HepG2 (cell line): ENCODE data around the gene HOXC11. TPM values are rescaled to one million over a fixed set of nuclear protein-coding genes. Genes with fewer than 3 reads are reported as not detected.

ENCODE experiments used
- ATAC-seq: fragments of 200-7000 bp; cut with Tn5 transposase; 3 replicates; pipeline ENCODE4 v1.9.1; 2020; ENCODE audit warnings: mild to moderate bottlenecking, moderate library complexity
- BruUV-seq: library from RNA; stranded (reverse); fragments of 400-500 nt; replicated peaks from 2 replicates; lab custom pipeline; 2021; lab: Mats Ljungman, UMichigan
- CTCF ChIA-PET: fragments of 300-600 bp; formaldehyde crosslinking; extraction: SDS; loops from one replicate; lab custom pipeline; 2021; ENCODE audit warnings: low total read pairs, inconsistent platforms, low intra/inter-chr PET ratio; lab: Yijun Ruan, JAX
- POLR2A ChIA-PET: fragments of 350-600 bp; sonication (Branson Sonifier 250); formaldehyde crosslinking; loops from one replicate; lab custom pipeline; 2020; ENCODE audit warnings: antibody characterized with exemption, inconsistent platforms; lab: Yijun Ruan, JAX
- DNase-seq: peaks from one replicate; pipeline ENCODE4 v3.0.0-alpha.2; 2015; ENCODE audit warnings: low spot score
- FAIRE-seq: peaks from 3 replicates; lab custom pipeline; 2011; peaks lifted over from hg19 to GRCh38; lab: Jason Lieb, UNC
- H2AFZ ChIP-seq: one replicate; pipeline ENCODE4 v1.6.1; 2011; ENCODE audit warnings: low read length, inconsistent platforms
- H3K27ac ChIP-seq: fragments of 300-600 bp; 3 replicates; pipeline ENCODE4 v1.8.0; 2011; ENCODE audit warnings: mixed run types, mild to moderate bottlenecking, mixed read lengths, low read length, inconsistent platforms; ENCODE audit not compliant: insufficient read depth; ENCODE audit errors: extremely low read length
- H3K27me3 ChIP-seq, 2 experiments: fragments of 200-600 bp in 1 of 2; 2 replicates in 1 of 2; 3 replicates in 1 of 2; pipeline versions ENCODE4 v1.6.0 to v1.8.0; 2011; ENCODE audit warnings: low read length in 2 of 2, mild to moderate bottlenecking in 2 of 2, moderate library complexity in 2 of 2, inconsistent platforms in 1 of 2; ENCODE audit not compliant: insufficient read depth in 2 of 2, control insufficient read depth in 1 of 2
- H3K36me3 ChIP-seq, 2 experiments: fragments of 200-600 bp in 1 of 2; replicated peaks in 1 of 2; 2 replicates in 1 of 2; 3 replicates in 1 of 2; pipeline versions ENCODE4 v1.5.1 to v1.8.0; 2011; ENCODE audit warnings: low read length in 2 of 2, inconsistent platforms in 1 of 2; ENCODE audit not compliant: insufficient read depth in 2 of 2, control insufficient read depth in 1 of 2
- H3K4me1 ChIP-seq: 2 replicates; pipeline ENCODE4 v1.5.1; 2012; ENCODE audit warnings: low read length, inconsistent platforms; ENCODE audit not compliant: insufficient read depth
- H3K4me2 ChIP-seq: 2 replicates; pipeline ENCODE4 v1.6.0; 2011; ENCODE audit warnings: low read depth, low read length, inconsistent platforms
- H3K4me3 ChIP-seq, 3 experiments: fragments of 200-600 bp in 1 of 3; sonication (generic), shearing (Covaris generic) in 1 of 3; replicated peaks in 1 of 3; 2 replicates each; pipeline ENCODE4 v1.5.1; 2011 to 2016; ENCODE audit warnings: low read length in 3 of 3, inconsistent platforms in 2 of 3, low read depth in 2 of 3, mild to moderate bottlenecking in 2 of 3, control low read depth in 1 of 3, mixed read lengths in 1 of 3; ENCODE audit not compliant: insufficient read depth in 1 of 3
- H3K79me2 ChIP-seq: one replicate; pipeline ENCODE4 v1.6.1; 2011; ENCODE audit warnings: low read length, inconsistent platforms; ENCODE audit not compliant: insufficient read depth
- H3K9ac ChIP-seq: 2 replicates; pipeline ENCODE4 v1.6.0; 2011; ENCODE audit warnings: mild to moderate bottlenecking, low read depth, low read length, inconsistent platforms; ENCODE audit not compliant: insufficient read depth
- H3K9me3 ChIP-seq: 2 replicates; pipeline ENCODE4 v1.5.1; 2012; ENCODE audit warnings: mild to moderate bottlenecking, low read length
- H4K20me1 ChIP-seq: 2 replicates; pipeline ENCODE4 v1.6.0; 2011; ENCODE audit warnings: inconsistent platforms, mild to moderate bottlenecking, low read length, moderate library complexity; ENCODE audit not compliant: insufficient read depth
- ATM ChIP-seq: fragments of 450-650 bp; IDR thresholded peaks from 2 replicates; pipeline ENCODE4 v1.7.1; 2017; ENCODE audit warnings: mild to moderate bottlenecking, borderline replicate concordance
- CCDC6 ChIP-seq: sonication (generic); formaldehyde crosslinking; IDR thresholded peaks from 2 replicates; pipeline ENCODE4 v1.8.1; 2022; ENCODE audit warnings: mild to moderate bottlenecking, missing genetic modification reagents, moderate library complexity
- CHD4 ChIP-seq: fragments of 200-600 bp; sonication (generic); IDR thresholded peaks from 2 replicates; pipeline ENCODE4 v1.7.0; 2017; ENCODE audit warnings: mild to moderate bottlenecking, low read length, borderline replicate concordance
- CSRNP2 ChIP-seq: sonication (generic); formaldehyde crosslinking; conservative IDR thresholded peaks from 2 replicates; pipeline ENCODE4 v1.8.0; 2022; ENCODE audit warnings: low read depth, missing genetic modification reagents
- EHMT2 ChIP-seq: fragments of 200-600 bp; sonication (generic); IDR thresholded peaks from 2 replicates; pipeline ENCODE4 v1.7.0; 2017; ENCODE audit warnings: antibody characterized with exemption, low read depth, low read length, borderline replicate concordance
- GABPB1 ChIP-seq: IDR thresholded peaks from 2 replicates; pipeline ENCODE4 v1.6.1; 2016; ENCODE audit warnings: mild to moderate bottlenecking, missing genetic modification reagents, moderate library complexity, missing compliant biosample characterization
- HDAC6 ChIP-seq: fragments of 200-600 bp; sonication (generic); IDR thresholded peaks from 2 replicates; pipeline ENCODE4 v1.7.0; 2017; ENCODE audit warnings: mild to moderate bottlenecking, antibody characterized with exemption, low read length, low read depth
- NCOA5 ChIP-seq: sonication (generic); formaldehyde crosslinking; IDR thresholded peaks from 2 replicates; pipeline ENCODE4 v1.4.0; 2020; ENCODE audit warnings: missing genetic modification reagents
- PAXIP1 ChIP-seq: sonication (generic); formaldehyde crosslinking; conservative IDR thresholded peaks from 2 replicates; pipeline ENCODE4 v1.4.0; 2020; ENCODE audit warnings: mild to moderate bottlenecking, missing genetic modification reagents, moderate library complexity
- SPEN ChIP-seq: sonication (generic); formaldehyde crosslinking; IDR thresholded peaks from 2 replicates; pipeline ENCODE4 v1.5.1; 2020; ENCODE audit warnings: low read depth, mild to moderate bottlenecking, missing genetic modification reagents
- ZBTB49 ChIP-seq: sonication (generic); formaldehyde crosslinking; IDR thresholded peaks from 2 replicates; pipeline ENCODE4 v1.4.0; 2020; ENCODE audit warnings: missing genetic modification reagents, borderline replicate concordance
- ZNF530 ChIP-seq: sonication (generic); formaldehyde crosslinking; IDR thresholded peaks from 2 replicates; pipeline ENCODE4 v1.5.0; 2020; ENCODE audit warnings: low read depth, mild to moderate bottlenecking, missing genetic modification reagents
- ZNF639 ChIP-seq: conservative IDR thresholded peaks from 2 replicates; pipeline ENCODE4 v1.6.1; 2018; ENCODE audit warnings: missing genetic modification reagents
- ZSCAN30 ChIP-seq: sonication (generic); formaldehyde crosslinking; IDR thresholded peaks from 2 replicates; pipeline ENCODE4 v1.5.0; 2020; ENCODE audit warnings: mild to moderate bottlenecking, missing genetic modification reagents
- WGBS: methylation state at CpG from one replicate; pipeline ENCODE4 v1.1.6; 2017; ENCODE audit warnings: low lambda C conversion rate; 5-methylcytosine and 5-hydroxymethylcytosine counted together
- in situ Hi-C: cut with HindIII; loops from 2 replicates; pipeline ENCODE4 v1.10.0; 2017; ENCODE audit warnings: low pct_unique_long_range_greater_than_20kb; ENCODE audit not compliant: extremely low pct_ligation_motif_present
- intact Hi-C: fragments of 100-400 bp; cut with micrococcal nuclease; formaldehyde crosslinking; loops from one replicate; pipeline ENCODE4 v1.10.0; 2022; ENCODE audit not compliant: unreplicated experiment
- polyA plus RNA-seq, 8 experiments: library from polyadenylated mRNA; depleted of rRNA in 3 of 8; stranded (reverse) in 7 of 8; unstranded in 1 of 8; fragments of >200 nt; fragmentation: Illumina TruSeq in 4 of 8; extraction: Trizol in 4 of 8; gene quantifications; 2 replicates each; pipeline versions ENCODE4 v1.2.1 to v1.2.3, GENCODE V29; 2011 to 2016; ENCODE audit warnings: low read depth in 4 of 8, missing spikeins in 1 of 8, mixed read lengths in 1 of 8; ENCODE audit not compliant: insufficient read depth in 1 of 8
- total RNA-seq, 5 experiments: library from RNA; depleted of rRNA; stranded (reverse); fragments of >200 nt; fragmentation: Illumina TruSeq; extraction: Trizol; gene quantifications; 2 replicates each; pipeline ENCODE4 v1.2.3, GENCODE V29; 2016; ENCODE audit warnings: low read depth in 1 of 5
- TF ChIP-seq, protein P1 (sequence below): sonication (generic); formaldehyde crosslinking; IDR thresholded peaks from 2 replicates; pipeline ENCODE4 v1.4.0; 2020; ENCODE audit warnings: missing genetic modification reagents; ENCODE audit errors: not compliant biosample characterization

Gene HOXC11
- total and polyA plus RNA-seq, 2 of the 13 experiments (the other 11 are each of a cell fraction or from before 2014, with no cell fraction given) = not detected

- Histone ChIP-seq H3K4me2 (no peak overlapping the region), H4K20me1 (no peaks in the 10 kb centered on the region), H3K9ac (no peak overlapping the region), H3K27ac (no peak overlapping the region), H2AFZ (no peak overlapping the region), H3K9me3 (no peaks in the 10 kb centered on the region), H3K36me3 (no peaks in the 10 kb centered on the region), H3K27me3 (peaks cover 23 to 94% of the 10 kb centered on the region in 2 experiments), H3K79me2 (no peaks in the 10 kb centered on the region), H3K4me3 (no peak overlapping the region), H3K4me1 (peaks cover 13% of the 10 kb centered on the region)
- intact Hi-C loops = no loop called here
- BruUV-seq = no TSS peak
- 22% methylated on average over 10 of the region's 10 CpGs for WGBS
- in situ Hi-C loops = no loop called here
- DNase-seq (no peak), FAIRE-seq (no peak), ATAC-seq (no peak)
- POLR2A ChIA-PET = no interaction called here
- CTCF ChIA-PET = no interaction called here
- TF ChIP-seq GABPB1 (CRISPR knock-in tag) (no peak), SPEN (no peak), ZNF530 (CRISPR knock-in tag) (no peak), ZNF639 (CRISPR knock-in tag) (no peak), PAXIP1 (CRISPR knock-in tag) (no peak), CCDC6 (CRISPR knock-in tag) (no peak), ZBTB49 (CRISPR knock-in tag) (no peak), ZSCAN30 (no peak), EHMT2 (no peak), NCOA5 (no peak), HDAC6 (no peak), CSRNP2 (no peak), ATM (no peak), CHD4 (no peak)
- TF ChIP-seq, protein P1, sequence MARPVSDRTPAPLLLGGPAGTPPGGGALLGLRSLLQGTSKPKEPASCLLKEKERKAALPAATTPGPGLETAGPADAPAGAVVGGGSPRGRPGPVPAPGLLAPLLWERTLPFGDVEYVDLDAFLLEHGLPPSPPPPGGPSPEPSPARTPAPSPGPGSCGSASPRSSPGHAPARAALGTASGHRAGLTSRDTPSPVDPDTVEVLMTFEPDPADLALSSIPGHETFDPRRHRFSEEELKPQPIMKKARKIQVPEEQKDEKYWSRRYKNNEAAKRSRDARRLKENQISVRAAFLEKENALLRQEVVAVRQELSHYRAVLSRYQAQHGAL (CRISPR knock-in tag) = no peak
Measured at GRCh38 chr12:53955776-53956250, 17.1 kb upstream of the HOXC11 start.
